Hematopoietic multipotent progenitor cell treated with erythropoietin and hydrocortisone succinate and interleukin-3 and kit ligand, for 8 days (in vitro differentiated cells): ENCODE data around the gene CRAMP1.
A peak's percentile ranks its signal among the peaks of the same experiment; 100 is the strongest.

Experiments used
- DNase-seq: peaks from one replicate; pipeline ENCODE4 v3.0.0-alpha.2; 2015

Gene CRAMP1

DNA sequence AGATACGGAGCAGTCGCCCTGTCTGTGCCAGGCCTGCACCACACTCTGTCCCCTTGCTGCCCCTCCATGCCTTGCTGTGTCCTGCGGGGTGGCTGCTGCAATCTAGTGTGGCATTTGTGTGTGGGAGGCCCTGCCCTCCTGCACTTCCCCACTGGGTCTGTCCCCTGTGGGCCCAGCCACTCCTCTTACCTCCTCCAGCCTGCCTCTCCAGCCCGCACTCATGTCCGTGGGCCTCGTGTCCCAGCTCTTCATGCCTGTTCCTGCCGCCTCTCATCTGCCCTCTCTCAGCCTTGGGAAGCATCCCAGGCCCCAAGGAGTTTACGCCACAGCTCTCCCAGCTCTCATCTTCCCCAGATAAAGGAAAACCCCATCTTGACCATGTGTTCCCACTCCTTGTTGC lies 26.6 kb downstream of the CRAMP1 start:
- no peak for DNase-seq

DNA sequence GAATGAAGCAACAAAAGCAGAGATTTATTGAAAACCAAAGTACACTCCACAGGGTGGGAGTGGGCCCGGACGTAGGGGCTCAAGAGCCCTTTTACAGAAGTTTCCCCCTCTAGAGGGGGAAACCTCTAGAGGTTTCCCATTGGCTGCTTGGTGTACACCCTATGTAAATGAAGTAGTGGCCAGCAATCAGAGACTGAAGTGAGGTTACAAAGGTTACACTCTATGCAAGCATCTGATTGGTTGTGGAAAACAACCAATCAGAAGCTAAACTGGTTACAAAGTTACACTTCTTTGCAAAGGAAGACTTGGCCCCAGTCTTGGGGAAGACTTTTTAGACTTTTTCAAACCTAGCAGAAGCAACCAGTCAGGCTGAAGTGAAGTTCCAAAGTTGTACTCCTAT lies 27.1 kb downstream of the CRAMP1 start:
- no peak for DNase-seq

DNA sequence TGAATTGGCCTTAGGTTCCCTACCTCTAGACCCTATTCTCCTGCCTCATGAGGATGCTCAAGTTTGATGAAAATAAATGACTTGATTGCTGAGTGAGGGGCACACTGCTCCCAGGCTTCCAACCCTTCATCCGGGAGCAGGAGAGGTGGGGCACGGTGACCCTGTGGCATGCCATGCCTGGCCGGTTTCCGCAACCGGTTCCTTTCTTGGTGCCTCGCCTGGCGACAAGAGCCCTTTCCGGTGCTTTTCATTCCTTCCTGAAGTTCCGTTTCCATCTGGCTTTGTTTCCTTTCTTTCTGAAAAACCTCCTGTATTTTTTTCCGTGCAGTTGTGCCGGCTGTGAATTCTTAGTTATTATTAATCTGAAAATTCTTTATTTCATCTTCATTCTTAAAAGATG lies 27.7 kb downstream of the CRAMP1 start:
- no peak for DNase-seq

DNA sequence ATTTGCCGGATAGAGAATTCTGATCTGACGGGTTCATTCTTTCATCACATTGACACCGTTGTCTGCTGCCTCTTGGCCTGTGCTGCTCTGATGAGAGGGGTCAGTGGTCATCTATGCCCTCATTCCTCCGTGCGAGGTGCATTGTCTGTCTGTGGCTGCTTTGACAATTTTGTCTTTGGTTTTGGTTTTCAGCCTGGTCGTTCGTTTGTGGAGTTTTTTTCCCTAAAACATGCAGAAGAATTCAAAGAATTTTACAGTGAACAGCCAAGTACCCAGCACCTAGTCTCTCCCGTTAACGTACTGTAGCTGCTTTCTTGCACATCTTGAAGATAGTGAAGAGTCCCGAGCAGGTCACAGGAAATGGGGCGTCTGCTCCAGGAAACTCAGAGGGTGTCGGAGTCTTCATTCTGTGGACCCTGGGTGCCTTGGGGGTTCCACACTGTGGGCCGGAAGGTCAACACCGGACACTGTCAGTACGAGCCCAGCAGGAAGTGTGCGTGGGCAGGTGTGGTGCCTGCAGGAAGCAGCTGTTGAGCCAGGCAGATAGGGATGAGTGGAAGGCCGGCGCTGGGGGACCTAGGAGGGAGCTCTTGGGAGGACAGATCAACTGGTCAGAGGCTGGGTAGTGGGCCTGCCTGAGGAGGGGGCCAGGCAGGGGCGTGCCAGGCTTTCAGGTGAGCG lies 28.2 kb downstream of the CRAMP1 start:
- DNase-seq = no peak

DNA sequence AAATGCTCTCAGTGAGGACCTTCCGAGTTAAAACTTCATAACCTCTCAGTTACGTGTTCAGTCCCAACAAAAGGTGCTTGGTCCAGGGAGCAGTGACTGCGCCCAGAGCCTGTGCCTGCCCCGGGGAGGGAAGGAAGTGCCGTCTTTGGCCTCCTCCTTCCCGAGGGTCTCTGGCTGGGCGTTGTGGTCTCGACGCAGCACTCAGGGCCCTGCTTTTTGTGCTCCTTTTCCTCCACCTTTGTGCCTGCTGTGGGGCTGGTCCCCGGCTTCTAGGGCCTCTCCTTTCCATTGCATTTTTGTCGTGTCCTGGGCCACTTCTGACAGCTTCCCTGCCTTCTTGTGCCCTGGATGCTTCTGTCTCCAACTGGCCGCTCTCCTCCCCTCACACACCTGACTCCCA lies 29.1 kb downstream of the CRAMP1 start:
- DNase-seq = no peak

DNA sequence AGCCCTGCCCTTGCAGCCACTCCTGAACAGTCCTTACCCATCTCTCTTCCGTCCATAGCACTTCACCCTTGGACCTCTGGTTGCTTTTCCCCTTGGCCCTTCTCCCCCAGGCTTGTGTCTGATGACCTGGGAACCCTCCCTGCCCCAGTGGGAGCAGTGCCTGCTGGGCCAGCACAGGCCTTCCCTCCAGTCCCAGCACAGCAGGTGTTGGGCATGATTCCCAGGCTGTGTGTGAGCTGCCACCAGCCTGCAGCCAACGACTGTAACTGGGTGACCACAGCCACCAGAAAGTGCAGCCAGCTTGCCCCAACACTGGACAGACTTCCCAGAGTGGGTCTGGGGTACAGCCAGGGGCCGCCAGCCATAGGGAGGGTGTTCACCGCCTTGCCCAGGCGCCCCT lies 30.0 kb downstream of the CRAMP1 start:
- DNase-seq = no peak

DNA sequence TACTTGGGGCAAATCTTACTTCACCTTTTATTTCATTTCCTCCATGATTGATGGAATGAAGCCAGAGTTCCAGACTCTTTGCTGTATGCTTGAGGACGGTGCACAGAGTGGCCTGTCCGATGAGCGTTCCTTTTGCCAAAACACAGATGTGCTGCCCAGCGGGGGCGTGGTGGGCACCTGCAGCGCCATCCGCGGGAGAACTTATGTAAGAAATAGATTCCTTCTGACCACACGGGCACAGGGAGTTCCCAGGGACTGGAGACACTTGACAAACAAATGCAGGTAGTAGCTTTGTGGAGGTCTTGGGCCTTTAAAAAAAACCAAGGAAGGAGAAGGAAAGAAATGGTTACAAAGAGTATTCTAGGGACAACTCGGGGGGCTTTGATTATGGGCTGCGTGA lies 30.6 kb downstream of the CRAMP1 start:
- DNase-seq = no peak

DNA sequence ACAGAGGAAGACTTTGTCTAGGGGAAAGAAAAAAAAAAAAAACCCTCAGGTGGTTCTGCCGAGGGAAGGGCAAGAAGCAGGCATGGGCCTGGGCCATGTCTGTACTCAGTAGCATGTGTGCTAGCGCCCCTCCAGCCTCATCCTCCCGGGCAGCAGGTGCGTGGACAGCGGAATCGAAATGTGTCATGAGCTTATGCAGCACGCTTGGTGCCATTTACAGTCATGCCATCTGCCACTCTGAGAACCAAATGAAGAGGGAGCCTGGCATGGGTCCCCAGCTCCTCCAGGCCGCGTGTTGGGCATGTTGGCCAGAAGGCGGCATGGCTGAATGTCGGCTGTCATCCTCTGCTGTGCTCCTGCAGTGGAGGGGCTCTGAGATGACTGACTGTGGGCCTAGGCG lies 31.4 kb downstream of the CRAMP1 start:
- DNase-seq = no peak

DNA sequence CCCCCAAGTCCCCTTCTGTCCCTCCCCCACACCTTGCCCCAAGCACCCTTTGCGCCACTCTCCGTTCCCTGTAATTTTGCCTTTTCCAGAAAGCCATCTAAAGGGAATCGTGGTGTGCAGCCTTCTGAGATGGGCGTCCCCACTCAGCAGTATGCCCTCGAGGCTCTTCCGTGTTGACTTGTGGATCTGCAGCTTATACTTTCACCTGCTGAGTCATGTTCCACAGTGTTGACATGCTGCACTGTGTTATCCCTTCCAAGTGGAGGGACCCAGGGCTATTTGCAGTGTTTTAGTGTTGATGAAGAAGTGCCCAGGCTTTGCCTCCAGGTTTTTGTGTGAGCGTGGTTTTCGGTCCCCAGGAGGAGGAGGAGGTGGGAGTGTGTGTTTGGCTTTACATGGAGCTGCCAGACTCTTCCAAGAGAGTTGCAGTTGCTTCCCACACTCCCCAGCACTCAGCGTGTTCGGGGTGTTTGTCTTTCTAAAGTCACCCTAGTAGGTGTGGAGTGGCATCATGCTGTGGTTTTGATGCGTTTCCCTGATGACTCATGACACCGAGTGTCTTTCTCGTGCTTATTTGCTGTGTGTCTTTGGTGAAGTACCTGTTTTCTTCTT lies 33.9 kb downstream of the CRAMP1 start:
- DNase-seq = peak; percentile 61

DNA sequence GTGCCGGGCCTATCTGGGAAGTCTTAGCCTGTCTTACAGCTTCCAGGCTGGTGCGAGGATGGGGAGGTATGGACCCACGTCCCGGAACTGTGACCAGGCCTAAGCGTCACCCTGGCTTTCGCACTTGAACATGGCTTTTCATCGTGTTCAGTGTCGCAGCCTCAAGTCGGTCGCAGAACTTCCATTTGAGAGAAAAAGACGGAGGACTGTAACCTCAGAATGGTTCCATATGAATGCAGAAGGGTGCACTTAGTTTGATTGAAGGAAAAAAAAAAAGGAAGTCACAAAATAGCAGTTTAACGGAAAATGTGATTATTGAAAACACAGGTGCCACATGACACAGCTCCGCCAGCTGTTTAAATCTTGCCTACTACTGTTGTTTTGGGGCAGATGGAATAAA lies 35.7 kb downstream of the CRAMP1 start:
- peak; percentile 7 for DNase-seq

DNA sequence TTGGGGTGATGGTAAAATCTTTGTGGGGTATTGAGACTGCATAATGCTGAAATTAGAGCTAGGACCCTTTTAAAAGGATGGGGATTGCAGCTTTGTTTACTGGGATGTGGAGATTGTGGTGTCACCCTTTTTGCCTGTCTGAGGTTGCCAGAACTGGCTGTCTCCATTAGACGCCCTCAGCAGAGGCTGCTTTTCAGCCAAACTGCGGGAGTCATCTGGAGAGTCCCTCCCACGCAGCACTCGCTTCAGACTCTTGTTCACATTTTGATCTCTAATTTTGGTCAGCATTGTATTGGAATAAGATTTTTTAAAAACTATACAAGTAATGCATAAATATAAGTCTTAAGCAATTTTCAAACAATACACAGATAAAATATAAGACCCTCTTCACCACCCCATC lies 38.0 kb downstream of the CRAMP1 start:
- DNase-seq = no peak

DNA sequence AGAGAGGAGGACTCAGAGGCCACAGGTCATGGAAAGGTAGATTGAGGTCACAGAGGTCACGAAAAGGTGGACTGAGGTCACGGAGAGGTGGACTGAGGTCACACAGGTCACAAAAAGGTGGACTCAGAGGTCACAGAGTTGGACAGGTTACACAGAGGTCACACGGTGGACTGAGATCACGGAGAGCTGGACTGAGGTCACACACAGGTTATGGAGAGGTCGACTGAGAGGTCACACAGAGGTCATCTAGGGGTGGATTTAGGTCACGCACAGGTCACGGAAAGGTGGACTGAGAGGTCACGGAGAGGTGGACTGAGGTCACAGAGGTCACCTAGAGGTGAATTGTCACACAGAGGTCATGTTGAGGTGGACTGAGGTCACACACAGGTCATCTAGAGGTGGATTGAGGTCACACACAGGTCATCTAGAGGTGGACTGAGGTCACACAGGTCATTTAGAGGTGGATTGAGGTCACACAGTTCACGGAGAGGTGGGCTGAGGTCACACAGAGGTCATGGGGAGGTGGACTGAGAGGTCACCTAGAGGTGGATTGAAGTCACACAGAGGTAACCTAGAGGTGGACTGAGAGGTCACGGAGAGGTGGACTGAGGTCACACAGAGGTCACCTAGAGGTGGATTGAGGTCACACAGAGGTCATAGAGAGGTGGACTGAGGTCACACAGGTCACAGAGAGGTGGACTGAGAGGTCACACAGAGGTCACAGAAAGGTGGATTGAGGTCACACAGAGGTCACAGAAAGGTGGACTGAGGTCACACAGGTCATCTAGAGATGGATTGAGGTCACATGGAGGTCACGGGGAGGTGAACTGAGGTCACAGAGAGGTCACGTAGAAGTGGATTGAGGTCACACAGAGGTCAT lies 39.2 kb downstream of the CRAMP1 start:
- DNase-seq = no peak

DNA sequence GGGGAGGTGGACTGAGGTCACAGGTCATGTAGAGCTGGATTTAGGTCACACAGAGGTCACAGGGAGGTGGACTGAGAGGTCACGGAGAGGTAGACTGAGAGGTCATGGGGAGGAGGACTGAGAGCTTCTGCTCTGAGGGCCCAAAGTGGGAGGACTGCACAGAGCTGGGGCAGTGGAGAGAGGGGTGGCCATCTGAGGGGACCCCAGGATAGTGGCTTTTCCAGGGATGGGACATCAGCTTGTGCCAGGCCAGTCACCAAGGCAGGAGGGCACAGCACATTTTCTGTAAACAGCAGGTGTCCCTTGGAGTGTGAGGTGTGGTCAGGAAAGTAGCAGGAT lies 39.8 kb downstream of the CRAMP1 start:
- DNase-seq = no peak

DNA sequence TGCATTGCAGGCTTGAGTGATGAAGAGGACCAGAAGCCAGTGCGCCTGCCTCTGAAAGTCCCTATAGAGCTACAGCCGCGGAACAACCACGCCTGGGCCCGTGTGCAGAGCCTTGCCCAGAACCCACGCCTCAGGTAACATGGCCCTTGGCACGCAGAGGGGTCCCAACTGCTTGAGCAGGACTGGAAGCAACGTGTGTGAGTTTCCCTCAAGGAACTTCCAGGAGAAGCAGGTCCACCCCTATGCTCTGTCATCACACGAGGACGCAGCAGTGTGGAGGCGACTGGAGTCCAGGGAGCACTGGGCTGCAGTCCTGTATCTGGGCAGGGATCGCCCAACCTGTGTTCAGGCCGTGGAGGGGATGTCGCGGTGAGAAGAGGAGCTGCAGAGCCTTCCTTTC lies 40.9 kb downstream of the CRAMP1 start:
- no peak for DNase-seq

DNA sequence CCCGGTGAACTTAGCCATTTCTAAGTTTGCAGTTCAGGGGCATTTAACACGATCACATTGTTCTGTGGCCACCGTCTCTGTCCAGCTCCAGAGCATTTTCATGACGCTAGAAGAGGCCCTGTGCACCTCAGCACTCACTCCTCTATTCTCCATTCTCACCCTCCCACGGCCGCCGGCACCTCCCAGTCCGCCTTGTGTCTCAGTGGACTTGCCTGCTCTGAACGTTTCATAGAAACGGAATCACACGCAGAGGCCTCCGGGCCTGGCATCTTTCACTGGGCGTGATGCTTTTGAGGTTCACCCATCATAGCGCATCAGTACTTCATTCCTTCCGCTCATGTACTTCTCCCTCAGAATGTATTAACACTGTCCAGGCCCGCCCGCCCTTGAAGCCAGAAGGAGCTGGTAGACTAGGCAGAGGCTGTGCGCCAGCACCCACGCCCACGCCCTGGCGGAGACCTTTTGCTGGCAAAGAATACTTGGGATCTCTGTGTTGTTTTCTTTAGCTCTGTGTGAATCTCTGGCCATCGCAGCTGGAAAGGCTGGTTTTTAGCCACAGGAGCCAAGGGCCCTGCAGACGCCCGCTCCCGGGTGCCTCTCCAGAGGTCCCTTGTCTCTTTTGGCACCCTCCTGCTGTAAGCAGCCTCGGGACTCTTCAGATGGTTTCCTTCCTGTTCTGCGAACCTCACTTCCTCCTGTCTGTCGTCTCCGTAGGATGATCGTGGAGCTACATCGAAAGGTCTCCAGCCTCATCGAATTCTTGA lies 42.5 kb downstream of the CRAMP1 start:
- DNase-seq = no peak

DNA sequence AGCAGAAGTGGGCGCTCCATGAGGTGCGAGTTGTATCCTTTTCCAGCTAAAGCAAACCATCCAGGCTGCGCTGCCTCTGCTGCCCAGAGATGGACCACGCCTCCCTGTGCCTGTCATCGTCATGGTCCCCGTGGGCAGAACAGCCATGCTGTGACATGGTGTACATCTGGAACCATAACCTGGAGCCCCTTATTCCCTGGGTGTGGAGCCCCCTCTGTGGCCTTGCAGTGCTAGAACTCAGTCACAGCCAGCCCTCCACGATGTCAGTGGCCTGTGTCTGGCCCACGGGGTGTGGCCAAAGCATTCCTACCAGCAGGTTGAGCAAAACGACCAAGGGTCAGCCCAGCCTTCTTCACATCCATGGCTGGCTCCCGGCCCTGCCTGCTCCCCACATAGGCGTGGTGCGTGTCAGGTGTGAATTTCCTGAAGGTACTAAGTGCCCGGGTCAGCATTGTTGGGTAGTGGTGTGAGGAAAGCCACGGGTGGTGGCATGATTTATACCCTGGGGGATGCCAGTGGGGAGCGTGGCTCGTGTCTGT lies 43.2 kb downstream of the CRAMP1 start:
- DNase-seq = no peak

DNA sequence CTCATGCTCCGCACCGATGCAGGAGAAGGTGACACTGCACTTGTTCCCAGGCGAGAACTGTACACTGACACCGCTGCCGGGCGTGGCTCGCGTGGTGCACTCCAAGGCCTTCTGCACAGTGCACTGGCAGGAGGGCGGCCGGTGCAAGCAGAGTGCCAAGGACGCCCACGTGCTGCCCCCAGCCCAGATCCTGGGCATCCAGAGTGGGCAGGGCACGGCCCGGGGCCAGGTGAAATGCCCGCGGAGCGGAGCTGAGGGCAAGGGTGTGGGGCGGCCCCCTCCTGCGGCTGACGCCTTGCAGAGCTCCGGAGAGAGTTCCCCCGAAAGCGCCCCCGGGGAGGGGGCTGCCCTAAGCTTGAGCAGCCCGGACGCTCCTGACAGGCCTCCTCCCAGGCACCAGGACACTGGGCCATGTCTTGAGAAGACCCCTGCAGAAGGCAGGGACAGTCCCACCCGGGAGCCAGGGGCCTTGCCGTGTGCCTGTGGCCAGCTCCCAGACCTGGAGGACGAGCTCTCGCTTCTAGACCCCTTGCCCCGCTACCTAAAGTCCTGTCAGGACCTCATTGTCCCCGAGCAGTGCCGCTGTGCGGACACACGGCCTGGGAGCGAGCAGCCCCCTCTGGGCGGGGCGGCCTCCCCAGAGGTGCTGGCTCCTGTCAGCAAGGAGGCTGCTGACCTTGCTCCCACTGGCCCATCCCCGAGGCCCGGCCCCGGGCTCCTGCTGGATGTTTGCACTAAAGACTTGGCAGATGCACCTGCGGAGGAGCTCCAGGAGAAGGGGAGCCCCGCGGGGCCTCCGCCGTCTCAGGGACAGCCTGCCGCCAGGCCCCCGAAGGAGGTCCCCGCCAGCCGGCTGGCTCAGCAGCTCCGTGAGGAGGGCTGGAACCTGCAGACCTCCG lies 44.0 kb downstream of the CRAMP1 start:
- no peak for DNase-seq

DNA sequence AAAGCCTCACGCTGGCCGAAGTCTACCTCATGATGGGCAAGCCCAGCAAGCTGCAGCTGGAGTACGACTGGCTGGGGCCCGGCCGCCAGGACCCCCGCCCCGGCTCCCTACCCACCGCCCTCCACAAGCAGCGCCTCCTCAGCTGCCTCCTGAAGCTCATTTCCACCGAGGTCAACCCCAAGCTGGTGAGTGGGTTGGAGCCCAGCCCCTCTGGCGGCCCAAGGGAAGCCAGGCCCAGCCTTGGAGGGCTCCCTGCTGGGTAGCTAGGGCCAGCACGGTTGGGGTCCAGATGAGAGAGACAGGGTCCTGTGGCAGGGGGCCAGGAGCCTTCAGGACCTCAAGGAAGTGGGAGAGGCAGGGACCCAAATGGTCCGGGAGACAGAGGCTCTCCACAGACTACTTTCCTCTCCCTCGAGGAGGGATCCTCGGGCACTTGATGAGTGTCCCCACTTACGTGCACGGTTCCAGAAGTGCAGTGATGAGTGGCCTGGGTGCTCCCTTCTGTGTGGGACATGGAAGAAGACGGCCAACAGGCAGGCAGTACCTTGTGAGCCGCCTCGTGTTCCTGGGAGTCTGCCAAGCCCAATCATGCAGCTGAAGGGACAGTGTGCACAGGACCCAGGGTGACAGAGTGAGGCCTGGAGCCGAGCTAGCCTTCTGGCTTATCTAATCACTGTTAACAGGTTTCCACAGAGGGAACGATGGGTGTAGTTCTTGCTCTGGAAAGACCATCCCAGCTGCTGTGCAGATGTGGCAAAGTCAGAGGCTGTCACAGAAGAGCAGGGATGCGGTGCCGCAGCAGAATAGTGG lies 44.9 kb downstream of the CRAMP1 start:
- peak; percentile 94 for DNase-seq

DNA sequence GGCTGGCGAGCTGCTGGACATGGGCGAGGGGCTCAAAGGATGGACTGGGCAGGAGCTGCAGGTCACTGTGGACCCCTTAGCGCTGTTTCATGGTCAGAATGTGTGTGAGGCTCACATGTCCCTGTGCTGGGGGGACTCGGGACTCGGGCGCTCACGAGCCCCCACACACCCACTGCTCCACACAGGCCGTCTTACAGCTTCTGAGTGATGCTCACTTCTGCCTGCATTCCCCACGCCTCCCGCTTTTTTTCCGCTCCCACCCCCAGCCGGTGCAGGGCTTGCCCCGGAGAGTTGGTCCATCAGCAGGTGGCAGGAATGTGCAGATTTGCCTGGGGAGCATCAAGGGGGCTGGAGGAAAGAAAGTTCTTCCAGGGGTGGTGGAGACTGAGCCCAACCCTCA lies 45.7 kb downstream of the CRAMP1 start:
- no peak for DNase-seq

DNA sequence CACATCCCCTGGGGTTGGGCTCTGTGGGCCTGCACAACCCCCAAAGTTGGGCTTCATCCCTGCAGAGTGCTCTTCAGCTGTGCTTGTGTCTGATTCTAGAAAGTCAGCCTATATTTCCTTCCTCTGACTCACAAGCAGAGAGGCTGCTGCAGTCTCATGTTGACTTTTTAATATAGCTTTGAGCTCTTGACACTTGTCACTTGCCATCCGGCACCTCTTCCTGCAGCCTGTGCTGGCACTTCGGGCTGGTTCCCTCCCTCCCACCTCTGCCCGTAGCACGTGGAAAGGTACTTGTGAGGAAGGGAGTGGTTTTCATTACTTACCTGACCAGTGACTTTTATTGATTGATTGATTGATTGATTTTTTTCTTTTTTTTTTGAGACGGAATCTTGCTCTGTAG lies 46.9 kb downstream of the CRAMP1 start:
- DNase-seq = no peak

DNA sequence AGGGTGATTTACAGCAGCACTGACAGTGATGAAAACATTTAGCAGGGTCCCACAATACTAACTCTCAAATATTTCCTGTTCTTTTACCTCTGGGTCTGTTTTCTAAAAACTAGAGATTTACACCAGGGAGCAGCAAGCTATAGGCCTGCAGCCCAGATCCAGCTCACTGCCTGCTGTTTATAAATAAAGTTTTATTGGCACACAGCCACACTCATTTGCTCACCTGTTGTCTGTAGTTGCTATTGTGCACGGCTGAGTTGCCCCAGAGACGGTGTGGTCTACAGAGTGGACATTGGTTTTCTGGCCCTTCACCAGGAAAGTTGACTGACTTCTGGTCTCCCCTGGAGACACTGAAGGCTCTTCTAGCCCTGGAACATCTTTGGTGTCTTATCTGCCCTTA lies 49.7 kb downstream of the CRAMP1 start:
- no peak for DNase-seq
